Measurements from ENCODE around the gene ROR2.
A peak's percentile ranks its signal among the peaks of the same experiment; 100 is the strongest.

Gene ROR2

DNA sequence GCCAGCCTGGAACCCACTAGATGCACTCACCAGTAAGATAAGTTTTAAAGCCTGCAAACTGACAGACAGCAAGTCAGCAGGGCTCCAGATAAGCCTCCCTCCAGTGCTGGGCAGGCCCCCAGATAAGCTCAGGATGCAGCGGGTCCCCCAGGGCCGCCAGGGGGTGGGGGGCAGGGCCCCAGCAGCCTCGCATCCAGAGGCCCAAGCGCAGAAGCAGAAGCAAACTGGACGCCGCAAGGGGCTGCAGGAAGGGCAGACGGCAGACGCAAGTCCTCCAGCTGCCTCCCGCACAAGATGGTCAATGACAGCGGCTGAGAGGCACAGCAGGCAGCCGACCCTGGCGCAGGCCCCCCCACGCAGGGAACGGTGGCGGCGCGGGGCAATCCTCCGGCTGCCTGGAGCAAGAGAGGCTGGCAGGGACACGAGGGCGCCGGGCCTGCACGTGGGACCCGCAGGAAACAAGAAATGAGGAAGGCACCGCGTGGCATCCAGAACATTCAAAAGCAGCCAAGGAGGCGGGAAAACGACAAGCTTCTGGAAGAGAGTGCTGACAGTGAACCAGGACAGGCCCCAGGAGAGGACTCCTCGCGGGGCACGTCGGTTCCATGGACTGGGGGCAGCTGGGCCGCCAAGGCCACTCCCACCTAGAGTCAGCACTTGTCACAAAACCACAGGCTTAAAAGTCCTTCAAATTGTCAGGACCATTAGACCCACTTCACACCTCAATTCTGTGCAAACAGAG is 49.8 kb downstream of the ROR2 start:
- DNase-seq, result peak; percentile 54

DNA sequence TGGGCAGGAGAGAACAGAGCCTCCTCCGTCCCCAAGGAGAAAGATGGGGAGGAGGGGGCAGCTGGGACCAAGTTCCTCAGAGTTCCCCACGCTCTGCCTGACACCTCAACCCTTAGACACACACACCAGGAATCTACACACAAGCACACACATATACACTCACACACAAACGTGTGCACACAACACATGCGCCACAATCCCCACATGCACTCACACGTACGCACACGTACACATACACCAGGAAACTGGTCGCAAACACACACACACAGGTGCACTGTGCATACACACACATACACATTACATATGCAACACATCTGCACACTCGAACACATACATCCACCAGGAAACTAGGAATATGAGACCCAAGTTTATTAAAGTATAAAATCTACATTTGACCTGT is 50.4 kb downstream of the ROR2 start:
- DNase-seq, result no peak

DNA sequence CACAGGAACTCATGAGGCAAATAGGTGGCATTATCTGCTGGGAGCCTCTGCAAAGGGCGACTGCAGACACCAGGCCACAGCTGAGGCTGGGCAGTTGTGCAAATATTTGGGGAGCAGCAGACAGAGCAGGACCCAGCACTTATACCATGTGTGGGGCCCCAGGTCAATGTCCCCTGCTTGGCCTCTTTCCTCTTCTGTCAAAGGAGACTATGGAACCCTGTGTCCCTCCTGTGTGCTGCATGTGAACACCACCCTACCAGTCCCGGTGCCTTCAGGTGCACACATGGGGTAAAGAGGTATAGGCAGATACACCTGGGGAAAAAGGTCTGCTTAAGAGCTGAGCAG is 50.8 kb downstream of the ROR2 start:
- no peak for DNase-seq

DNA sequence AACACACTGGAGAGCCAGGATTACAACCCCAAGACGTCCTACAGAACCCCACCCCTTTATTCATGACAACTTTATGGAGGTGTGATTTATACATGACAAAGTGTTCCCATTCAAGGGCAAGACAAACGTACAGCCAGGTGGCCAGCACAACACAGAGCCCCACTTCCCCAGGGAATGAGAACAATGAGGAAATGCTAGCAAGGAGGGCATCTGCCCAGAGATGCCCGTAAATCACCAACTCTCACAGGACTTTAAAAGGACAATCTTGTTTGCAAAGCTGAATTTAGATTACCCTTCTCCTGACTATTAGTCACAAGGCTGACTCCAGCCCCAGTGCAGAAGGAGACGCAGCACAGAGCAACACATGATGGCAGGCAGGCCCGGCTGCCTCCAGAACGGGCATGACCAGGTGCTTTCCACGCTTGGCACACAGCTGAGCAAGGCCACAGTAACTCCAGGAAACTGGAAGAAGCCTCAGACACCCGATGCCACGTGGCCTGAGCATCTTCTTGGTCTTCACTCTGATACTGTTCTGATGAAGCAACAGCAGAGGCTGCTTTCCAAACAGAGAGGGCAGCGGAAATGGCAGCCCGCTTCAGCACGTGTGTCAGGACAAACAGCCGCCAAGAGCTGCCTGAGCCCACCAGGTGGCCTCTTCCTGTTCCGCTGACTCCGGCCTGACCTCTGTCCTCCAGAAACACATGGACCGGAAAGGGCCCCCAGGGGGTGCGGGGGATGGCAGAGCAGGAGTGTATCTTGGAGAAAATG is 51.4 kb downstream of the ROR2 start:
- peak; percentile 54 for DNase-seq

DNA sequence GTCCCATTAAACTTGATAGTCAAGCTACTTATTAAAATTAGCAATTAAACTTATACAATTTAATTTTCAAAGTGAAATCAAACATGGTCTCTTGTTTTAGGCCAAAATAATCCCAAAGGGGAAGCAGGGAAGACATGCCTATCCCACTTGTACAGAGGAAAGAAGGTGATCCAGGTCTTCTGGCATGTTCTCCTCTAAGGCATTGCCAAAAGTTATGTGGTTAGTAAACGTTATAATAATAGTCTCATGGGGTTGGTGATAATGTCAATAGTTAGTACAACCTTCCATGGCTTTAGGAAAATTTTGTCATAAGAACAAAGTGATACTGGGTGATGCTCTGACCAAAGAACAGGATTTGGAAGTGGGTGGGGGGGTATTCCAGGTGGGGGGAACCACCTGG is 52.8 kb downstream of the ROR2 start:
- no peak for DNase-seq

DNA sequence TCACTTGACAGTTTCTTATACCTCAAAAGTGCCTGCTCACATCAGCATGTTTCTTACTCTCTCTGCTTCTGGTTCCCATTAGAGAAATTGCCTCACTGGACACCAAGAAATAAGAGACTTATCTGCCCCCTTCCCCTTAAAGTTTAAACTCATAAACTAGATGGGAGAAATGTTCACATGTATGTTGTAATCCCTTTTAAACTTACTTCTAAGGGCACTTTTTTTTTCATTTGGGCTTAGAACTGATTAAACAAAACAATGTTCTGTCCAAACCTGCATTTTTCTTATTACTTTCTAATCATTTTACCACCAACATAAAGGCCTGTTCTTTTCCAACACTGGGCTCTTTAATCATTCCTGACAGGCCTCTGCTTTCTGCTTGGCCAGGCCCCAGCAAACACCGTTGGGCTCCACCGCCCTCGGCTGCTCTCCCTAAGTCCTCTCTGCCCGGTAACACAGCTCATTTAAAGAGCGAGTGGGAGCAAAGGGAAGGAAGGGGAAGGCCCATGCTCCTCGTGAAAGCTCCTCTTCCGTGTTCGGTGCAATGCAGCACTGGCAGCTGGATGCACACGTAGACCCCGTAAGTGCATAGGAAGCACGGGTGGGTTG is 53.4 kb downstream of the ROR2 start:
- peak; percentile 37 for DNase-seq

DNA sequence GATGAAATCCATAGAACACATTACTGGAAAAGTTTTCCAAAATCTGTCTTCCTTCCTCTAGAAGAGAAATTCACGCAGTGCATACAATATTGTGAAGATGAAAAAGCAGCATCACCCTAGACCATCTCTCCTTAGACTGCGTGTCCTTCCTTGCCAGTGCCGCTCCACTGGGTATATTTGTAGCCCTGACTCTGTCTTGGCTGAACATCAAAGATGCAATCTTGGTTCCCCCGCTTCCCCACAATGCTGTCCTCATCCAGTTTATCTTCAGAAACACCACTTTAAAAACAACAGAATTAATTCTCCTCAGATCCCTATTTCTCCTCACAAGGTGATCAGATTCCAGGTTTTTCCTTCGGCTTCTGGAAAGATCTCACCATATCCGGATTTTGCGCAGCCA is 53.9 kb downstream of the ROR2 start:
- DNase-seq, result no peak

DNA sequence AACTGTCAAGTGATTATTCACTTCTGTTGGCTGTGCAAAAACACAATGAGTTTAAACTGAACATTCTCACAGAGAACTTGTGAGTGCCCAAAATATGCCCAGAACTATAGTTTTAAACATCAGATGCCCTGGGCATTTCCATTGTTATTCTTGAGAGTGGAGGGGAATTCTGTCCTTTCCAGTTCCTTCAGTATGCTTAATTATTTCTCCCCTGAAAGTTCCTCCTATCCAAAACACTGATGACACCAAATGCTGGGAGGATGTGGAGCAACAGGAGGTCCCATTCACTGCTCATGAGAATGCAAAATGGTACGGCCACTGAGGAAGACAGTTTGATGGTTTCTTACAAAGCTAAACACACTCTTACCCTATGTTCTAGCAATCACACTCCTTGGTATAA is 55.5 kb downstream of the ROR2 start:
- DNase-seq, result no peak

DNA sequence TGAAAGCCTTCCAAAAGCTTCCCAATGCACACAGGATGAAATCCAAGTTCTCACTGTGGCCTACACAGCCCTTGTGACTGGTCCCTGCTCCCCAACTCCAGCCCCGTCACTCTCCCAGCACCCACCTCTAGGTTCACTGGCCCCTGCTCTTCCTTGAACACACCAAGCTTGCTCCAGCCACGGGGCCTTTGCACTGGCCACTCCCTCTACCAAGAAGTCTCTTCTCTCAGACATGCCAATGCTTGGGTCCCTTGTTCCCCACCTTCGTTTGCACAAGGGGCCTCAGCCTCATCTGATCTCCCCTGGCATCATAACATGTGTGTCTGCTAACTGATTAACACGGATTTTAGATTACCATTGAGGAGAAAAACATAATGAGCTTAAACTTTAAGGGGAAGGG is 56.0 kb downstream of the ROR2 start:
- DNase-seq, result no peak

DNA sequence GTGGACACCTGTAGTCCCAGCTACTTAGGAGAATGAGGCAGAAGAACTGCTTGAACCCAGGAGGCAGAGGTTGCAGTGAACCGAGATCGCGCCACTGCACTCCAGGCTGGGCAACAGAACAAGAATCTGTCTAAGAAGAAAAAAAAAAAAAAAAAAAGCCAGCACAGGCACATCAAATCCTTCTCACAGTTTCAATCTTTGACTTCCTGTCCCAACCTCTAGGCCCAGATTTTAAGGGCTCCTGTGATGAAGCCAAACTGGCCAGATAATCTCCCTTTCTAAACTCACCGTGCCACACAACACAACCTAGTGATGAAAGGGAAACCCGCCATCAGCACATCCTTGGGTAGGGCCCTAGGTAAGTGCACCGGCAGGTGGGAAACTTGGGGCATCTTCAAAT is 58.1 kb downstream of the ROR2 start:
- DNase-seq, result no peak

DNA sequence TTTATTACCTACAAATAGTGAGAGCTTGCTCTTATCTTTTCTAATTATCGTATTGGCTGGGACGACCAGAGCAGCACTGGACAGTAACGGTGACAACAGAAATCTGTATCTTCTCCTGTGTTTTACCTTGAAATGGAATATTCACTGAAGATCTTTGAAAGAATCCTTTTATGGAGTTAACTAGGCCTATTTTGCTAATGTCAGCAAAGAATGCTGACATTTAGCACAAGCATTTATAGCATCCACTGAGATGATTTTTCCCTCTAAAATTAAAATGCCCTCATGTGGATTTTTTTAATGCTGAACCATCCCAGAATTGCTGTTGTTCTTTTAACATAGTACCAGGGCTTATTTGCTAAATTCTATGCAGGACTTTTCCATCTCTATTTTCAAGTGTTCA is 59.4 kb downstream of the ROR2 start:
- DNase-seq, result no peak

DNA sequence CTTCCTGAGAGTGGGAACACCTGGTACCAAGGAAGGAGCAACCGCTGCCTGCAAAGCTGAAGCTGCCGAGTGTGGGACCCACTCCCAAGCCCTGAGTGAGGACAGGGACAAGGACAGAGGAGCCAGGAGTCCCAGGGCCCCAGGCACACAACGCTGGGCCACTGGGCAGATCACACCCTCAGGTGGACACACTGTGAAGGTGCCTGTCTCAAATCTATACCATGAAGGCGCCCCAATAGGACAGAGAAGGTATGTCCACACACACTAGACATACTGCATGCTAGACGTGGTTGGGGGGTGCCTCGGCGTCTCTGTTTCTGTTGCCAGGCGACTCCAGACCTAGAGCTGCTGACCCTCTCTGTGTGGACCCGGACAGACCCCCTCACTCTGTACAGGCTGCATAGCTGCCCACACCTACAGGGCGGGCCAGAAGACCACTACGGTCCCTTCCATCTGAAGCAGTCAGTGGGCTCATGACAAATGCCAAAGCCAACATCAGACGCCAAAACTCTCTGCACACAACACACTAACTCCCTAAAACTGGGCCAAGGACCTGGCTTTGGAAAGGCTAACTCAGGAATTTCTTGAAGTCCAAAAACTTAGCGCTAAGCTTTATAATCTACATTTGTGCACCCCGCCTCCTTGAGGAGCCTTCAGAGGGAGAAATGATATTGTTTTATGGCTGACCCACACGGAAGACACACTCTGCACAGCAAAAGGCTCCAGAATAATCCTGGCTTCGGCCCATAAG is 60.7 kb downstream of the ROR2 start:
- DNase-seq, result no peak

DNA sequence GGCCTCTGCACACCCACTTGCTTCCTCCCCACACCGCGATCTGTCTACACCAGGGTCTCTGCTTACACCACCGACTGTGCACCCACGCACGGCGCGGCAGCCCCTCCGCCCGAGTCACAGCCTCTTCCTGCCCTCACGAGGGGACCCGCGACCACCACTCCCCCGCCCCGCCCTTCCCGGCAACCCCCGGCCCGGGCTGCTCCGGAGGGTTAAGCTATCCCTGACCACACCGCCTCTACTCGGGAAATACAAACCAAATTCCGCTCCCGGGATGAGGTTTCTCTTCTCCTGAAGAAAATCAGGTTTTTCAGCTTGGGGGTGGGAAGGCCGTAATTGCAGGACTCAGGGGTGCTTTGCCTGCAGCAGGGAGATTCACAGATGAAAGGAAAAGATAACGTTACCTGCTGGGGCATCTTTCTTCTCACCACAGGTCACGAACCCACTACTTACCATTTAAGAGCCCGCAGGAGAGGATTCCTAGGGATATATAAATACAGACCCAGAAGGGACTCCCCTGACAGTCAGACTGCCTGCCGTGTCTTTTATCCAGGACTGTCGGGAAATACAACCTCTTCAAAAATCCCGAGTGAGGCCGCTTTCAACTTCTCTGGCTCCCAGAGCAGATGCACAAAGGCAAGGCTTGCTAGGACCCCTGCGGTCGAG is 63.5 kb downstream of the ROR2 start:
- DNase-seq, result no peak

DNA sequence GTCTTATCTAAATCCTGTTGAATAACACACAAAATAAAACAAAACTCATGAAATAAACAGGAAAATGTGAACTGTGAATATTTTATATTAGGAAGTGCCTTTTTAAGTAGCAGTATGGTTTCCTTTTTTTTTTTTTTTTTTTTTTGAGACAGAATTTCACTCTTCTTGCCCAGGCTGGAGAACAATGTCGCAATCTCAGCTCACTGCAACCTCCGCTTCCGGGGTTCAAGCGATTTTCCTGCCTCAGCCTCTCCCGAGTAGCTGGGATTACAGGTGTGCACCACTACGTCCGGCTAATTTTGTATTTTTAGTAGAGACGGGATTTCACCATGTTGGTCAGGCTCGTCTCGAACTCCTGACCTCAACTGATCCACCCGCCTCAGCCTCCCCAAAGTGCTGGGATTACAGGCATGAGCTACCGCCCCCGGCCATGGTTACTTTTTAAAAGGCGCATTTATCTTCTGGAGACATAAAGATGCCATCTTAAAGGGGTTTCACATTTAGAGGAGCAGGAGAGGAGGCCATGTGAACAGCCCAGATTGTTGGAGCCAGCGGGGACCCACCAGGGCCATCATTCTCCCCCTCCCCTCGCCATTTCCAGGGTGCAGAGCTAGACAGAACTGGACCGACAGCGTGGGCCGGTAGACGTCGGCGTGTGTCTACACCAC is 64.1 kb downstream of the ROR2 start:
- DNase-seq, result no peak

DNA sequence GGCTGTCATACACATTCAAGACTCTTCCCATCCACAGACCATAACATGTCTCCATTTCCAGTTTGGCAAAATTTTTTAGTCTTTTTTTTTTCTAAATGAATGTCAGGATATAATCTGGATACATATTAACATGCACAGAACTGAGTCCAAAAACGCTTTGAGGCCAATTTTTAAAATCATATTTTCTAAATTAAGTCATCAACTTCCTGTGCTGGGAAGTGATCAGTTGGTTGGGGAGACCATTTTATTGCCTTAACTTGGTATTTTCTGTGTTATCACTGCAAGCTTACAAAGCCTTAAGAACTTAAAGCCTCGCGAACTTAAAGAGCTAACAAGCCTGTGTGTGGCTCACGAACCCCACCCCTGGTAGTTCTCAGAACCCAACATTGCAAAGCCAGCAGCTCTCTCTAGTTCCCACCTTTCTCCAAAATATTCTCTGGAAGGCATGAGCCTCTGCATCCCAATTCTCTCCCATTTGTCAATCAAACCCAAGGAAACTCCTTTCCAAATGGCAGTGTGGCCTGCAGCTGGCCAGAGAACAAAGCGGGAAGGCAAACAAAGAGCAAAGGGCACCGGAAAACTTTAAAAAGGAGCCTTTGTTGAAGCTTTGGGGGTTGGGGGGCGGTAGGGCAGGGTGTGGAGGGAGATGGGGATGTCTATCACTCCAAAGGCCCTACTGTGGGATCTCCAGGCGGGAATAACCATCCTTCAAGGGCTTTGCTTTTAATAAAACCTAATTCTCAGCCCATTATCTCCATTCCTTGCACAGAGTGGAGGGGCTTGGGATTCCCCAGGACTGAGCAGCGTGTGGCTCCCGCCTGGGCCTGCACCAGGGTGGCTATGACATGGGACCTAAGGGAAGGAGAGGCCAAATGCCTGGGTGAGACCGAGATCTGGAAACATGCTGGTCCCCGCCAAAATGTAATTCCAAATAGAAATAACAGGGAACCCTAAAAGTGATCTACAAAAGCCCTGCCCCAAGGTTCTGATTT is 65.0 kb downstream of the ROR2 start:
- no peak for DNase-seq

DNA sequence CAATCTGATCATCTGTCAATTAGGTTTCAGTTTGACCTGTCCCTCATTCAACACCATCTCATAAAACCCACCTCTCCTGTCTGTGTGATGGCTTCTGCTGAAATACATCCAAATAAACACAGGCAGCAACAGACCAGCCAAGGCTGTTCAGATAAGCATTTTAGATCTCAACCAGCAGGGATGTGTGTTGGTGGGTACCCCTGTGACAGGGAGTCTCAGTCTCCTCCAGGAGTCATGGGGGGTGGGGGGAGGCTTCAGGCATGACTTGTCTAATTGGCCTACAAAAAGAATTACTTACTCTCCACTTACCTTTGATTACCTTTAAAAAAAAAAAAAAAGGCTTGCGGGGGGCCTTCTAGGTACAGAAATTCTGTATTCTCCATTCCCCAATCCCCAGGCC is 65.9 kb downstream of the ROR2 start:
- DNase-seq, result no peak

DNA sequence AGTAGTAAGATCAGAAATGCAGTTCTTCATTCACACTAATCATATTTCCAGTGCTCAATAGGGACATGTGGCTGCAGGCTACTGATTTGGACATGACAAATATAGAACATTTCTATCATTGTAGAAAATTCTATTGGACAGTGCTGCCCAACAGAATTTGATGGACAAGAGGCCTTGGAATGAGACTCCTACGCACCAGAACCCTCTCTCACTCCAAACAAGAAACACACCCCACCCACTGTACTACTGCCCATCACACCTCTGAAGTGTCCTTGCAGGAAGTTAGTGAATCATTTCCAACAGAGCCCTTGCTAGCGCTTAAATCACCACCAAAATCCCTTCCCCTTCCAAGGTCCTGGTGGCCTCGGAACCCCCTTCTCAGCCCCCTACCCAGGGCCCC is 66.5 kb downstream of the ROR2 start:
- DNase-seq, result no peak

DNA sequence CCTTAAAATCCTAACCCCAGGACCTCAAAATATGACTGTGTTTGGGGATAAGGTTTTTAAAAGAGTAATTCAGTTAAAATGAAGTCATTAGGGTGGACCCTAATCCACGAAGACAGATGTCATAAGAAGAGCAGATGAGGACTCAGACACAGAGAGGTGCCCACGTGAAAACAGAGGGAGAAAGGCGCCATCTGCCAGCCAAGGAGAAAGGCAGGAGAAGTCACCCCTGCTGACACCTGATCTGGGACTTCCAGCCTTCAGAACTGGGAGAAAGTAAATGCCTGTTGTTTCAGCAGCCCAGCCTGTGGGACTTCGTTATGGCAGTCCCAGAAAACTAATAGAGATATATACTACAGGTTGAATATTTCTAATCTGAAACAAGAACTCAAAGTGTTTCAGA is 67.4 kb downstream of the ROR2 start:
- DNase-seq, result no peak

DNA sequence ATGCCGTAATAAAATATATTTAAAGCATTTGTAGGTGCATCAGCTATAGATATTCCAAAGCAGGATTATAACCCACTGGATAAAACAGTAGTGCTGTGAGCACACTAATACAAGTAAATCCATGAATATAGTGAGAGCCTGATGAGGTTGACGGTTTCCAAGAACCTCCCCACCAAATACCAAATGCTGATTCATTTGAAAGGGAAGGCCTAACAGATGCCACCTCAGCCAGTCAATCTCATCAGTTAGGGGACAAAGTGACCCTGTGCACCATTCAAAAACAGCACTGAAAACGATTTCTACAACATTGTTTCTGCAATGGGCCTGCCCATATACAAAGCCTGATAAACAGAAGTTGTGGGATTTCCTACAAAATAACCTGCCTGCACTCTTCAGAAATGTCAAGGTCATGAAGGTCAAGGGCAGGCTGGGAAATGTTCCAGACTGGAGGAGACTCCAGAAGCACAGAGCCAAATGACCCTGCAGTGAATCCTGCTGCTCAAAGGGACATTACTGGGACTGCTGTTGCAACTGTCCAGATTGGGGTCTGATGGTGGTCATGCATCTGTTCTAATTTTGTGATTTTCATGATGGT is 69.6 kb downstream of the ROR2 start:
- DNase-seq, result no peak

DNA sequence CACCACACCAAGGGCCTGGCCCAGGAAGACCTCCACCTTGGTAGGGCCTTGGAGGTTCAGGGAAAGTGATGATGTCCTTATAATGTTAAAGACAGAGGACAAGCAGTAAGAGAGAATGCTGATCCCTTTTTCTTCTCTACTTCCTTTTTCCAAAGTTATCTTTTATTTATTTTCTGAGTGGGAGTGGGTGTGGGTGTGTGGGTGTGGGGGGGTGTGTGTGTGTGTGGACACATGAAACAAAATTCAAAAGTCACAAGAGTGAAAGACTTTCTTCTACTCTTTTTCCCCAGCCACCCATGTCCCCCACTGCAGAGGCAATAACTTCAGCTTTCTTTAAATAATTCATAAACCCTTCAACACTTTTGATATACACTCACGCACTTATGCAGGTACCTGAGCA is 70.8 kb downstream of the ROR2 start:
- DNase-seq, result no peak

DNA sequence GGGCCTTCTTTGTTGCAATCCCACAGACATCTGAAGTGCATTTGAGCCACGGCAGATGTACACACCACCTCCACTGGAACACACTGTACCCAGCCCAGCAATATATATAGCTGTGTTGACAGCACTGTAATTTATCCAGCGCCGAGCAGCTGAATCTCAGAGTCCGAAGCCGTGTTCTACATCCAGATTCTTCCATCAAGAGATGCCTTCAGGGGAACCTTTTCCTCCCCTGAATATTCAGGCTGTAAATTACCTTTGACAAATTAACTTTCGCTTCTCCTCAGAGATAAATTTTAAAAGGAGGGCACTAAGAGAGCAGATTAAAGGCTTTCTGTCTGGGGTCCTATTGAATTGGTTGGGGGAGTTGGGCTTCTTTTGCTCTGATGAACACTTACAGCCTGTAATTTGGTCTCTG is 76.4 kb downstream of the ROR2 start:
- DNase-seq, result no peak
